Prostate gland (tissue), 2 donors: ENCODE measurements around the gene PNMA8A.

Source experiments
- POLR2A ChIP-seq: fragments of 450-650 bp; IDR thresholded peaks from one replicate; pipeline ENCODE4 v1.6.1; 2016; ENCODE audit warnings: antibody characterized with exemption, mild to moderate bottlenecking
- TF ChIP-seq, protein P1 (sequence below), 4 experiments: fragments of 200-600 bp in 2 of 4; fragments of 450-650 bp in 2 of 4; sonication (generic) in 2 of 4; IDR thresholded peaks; 1 replicate in 3 of 4; 2 replicates in 1 of 4; pipeline ENCODE4 v1.5.1; 2016 to 2019; ENCODE audit warnings: antibody characterized with exemption in 4 of 4, mild to moderate bottlenecking in 2 of 4, moderate library complexity in 2 of 4

DNA sequence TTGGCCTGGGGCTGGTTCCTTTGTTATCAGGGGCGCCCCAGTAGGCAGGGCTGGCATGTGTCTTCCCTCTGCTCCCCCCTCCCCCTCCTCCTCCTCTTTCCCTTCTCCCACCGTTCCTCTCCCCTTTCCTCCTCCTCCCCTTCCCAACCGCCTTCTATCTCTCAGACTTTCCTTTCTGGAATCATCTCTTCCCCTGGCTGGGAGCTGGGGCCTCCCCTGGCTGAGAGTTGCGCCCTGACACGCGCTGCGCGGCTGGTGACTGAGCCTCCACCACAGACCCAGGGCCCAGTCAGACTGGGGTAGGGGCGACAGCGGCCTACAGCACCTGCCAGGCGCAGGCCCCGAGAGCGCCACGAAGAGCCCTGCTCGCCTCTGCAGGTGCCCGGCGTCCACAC is 21.5 kb upstream of the PNMA8A start:
- TF ChIP-seq, protein P1, sequence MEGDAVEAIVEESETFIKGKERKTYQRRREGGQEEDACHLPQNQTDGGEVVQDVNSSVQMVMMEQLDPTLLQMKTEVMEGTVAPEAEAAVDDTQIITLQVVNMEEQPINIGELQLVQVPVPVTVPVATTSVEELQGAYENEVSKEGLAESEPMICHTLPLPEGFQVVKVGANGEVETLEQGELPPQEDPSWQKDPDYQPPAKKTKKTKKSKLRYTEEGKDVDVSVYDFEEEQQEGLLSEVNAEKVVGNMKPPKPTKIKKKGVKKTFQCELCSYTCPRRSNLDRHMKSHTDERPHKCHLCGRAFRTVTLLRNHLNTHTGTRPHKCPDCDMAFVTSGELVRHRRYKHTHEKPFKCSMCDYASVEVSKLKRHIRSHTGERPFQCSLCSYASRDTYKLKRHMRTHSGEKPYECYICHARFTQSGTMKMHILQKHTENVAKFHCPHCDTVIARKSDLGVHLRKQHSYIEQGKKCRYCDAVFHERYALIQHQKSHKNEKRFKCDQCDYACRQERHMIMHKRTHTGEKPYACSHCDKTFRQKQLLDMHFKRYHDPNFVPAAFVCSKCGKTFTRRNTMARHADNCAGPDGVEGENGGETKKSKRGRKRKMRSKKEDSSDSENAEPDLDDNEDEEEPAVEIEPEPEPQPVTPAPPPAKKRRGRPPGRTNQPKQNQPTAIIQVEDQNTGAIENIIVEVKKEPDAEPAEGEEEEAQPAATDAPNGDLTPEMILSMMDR (IDR thresholded peaks at IDR 0.05) = no peak
- no peak for TF ChIP-seq POLR2A
